ENCODE results near the gene MBTPS1.

MBTPS1 gene

DNA sequence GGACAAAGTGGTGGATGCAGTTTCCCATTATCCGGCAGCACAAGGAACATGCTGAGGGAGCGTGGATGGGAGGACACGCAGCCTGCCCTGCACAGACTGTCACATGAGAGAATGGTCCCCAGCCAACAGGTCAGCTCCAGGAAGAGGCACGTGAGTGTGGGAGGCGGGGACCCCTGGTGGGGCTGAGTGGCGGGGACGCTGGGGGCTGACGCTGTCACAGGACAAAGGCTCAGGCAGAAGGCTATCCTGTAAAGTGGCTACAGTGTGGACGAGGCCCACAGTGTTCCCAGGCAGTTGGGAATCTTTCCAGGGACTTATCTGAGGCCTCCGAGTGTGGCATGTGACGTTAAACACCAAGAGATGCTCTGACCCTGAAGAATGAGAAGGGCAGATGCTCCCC lies 30.4 kb downstream of the MBTPS1 start:
- peaks cover 7% of the 10 kb centered on the region; the same call in 1 of the 2 replicates for H3F3A ChIP-seq (ENCODE audit: insufficient read depth, low read length)
- peaks cover 66% of the 10 kb centered on the region for H3K4me1 ChIP-seq (ENCODE audit: insufficient read depth, low read length, severe bottlenecking)
- no peaks in the 10 kb centered on the region for H3K9me2 ChIP-seq (ENCODE audit: low read depth, low read length)
- H3K27ac ChIP-seq (ENCODE audit: low read depth, low read length, poor library complexity, severe bottlenecking): peak overlapping the region; percentile 96
- no peaks in the 10 kb centered on the region for H3K27me3 ChIP-seq (ENCODE audit: insufficient read depth, low read length)
- peaks cover 60% of the 10 kb centered on the region for H3K36me3 ChIP-seq (ENCODE audit: insufficient read depth, low read length)
- H3K9me3 ChIP-seq (ENCODE audit: low read length): no peaks in the 10 kb centered on the region
- peak overlapping the region; percentile 27 for H3K4me3 ChIP-seq (ENCODE audit: low read depth, low read length, poor library complexity, severe bottlenecking)
- no peaks in the 10 kb centered on the region for H3K79me2 ChIP-seq (ENCODE audit: insufficient read depth, low read length)
- peak overlapping the region; percentile 42; the same call in 1 of the 2 replicates for H3K4me2 ChIP-seq (ENCODE audit: low read length)
- H3K9ac ChIP-seq (ENCODE audit: low read length): peak overlapping the region; percentile 45
- H4K20me1 ChIP-seq (ENCODE audit: insufficient read depth, low read length): no peaks in the 10 kb centered on the region
- H2AFZ ChIP-seq (ENCODE audit: low read length): no peak overlapping the region
- TF ChIP-seq, protein P1, sequence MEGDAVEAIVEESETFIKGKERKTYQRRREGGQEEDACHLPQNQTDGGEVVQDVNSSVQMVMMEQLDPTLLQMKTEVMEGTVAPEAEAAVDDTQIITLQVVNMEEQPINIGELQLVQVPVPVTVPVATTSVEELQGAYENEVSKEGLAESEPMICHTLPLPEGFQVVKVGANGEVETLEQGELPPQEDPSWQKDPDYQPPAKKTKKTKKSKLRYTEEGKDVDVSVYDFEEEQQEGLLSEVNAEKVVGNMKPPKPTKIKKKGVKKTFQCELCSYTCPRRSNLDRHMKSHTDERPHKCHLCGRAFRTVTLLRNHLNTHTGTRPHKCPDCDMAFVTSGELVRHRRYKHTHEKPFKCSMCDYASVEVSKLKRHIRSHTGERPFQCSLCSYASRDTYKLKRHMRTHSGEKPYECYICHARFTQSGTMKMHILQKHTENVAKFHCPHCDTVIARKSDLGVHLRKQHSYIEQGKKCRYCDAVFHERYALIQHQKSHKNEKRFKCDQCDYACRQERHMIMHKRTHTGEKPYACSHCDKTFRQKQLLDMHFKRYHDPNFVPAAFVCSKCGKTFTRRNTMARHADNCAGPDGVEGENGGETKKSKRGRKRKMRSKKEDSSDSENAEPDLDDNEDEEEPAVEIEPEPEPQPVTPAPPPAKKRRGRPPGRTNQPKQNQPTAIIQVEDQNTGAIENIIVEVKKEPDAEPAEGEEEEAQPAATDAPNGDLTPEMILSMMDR (IDR thresholded peaks at IDR 0.05; ENCODE audit: low read length): no peak; the same call in 1 of the 2 replicates

DNA sequence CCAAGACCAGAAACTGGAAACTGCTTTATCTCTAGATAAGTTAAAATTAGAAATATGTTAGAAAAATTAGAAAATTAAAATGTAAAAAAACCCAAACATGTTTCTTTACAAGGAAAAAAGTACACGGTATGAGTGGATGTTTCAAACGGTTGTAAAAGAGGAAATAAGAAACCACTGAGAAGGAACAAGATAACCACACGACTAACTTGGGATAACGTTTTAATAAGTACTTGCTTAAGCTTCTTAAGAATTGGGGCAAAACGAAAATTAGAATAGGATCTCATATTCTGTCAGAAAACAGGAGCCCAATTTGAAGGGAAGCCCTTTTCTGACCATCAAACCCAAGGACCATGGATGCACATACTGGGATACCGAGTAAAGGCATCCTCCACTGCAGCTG lies 31.0 kb downstream of the MBTPS1 start:
- TF ChIP-seq, protein P1 (IDR thresholded peaks at IDR 0.05; ENCODE audit: low read length): no peak
- TF ChIP-seq EZH2 (IDR thresholded peaks at IDR 0.05; ENCODE audit: borderline replicate concordance, low read length): no peak
- Histone ChIP-seq H3K9me2 (ENCODE audit: low read depth, low read length) (no peaks in the 10 kb centered on the region), H3K27me3 (ENCODE audit: insufficient read depth, low read length) (no peaks in the 10 kb centered on the region), H3K36me3 (ENCODE audit: insufficient read depth, low read length) (peaks cover 65% of the 10 kb centered on the region), H3K4me3 (ENCODE audit: low read depth, low read length, poor library complexity, severe bottlenecking) (peak overlapping the region; percentile 27), H3K79me2 (ENCODE audit: insufficient read depth, low read length) (no peaks in the 10 kb centered on the region), H3K4me1 (ENCODE audit: insufficient read depth, low read length, severe bottlenecking) (peaks cover 61% of the 10 kb centered on the region), H2AFZ (ENCODE audit: low read length) (no peak overlapping the region), H4K20me1 (ENCODE audit: insufficient read depth, low read length) (no peaks in the 10 kb centered on the region), H3K4me2 (ENCODE audit: low read length) (peak overlapping the region; percentile 42), H3K9me3 (ENCODE audit: low read length) (no peaks in the 10 kb centered on the region), H3K9ac (ENCODE audit: low read length) (peak overlapping the region; percentile 45), H3F3A (ENCODE audit: insufficient read depth, low read length) (peaks cover 7% of the 10 kb centered on the region; the same call in 1 of the 2 replicates), H3K27ac (ENCODE audit: low read depth, low read length, poor library complexity, severe bottlenecking) (peak overlapping the region; percentile 96)

DNA sequence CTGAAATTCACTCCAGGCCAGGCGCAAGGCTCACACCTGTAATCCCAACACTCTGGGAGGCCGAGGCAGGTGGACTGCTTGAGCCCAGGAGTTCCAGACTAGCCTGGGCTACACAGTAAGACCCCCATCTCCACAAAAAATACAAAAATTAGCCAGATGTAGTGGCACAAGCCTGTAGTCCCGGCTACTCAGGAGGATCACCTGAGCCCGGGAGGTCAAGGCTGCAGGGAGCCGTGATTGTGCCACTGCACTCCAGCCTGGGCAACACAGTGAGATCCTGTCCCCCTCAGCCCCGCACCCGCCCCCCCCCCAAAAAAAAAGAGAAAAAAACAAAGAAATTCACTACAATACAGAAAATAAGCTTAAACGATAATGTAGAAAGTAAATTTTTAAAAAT lies 31.5 kb downstream of the MBTPS1 start:
- Histone ChIP-seq H3K9me3 (ENCODE audit: low read length) (no peaks in the 10 kb centered on the region), H3K27me3 (ENCODE audit: insufficient read depth, low read length) (no peaks in the 10 kb centered on the region), H3K9me2 (ENCODE audit: low read depth, low read length) (no peaks in the 10 kb centered on the region), H3K79me2 (ENCODE audit: insufficient read depth, low read length) (no peaks in the 10 kb centered on the region), H3K4me2 (ENCODE audit: low read length) (no peak overlapping the region; the same call in 1 of the 2 replicates), H3F3A (ENCODE audit: insufficient read depth, low read length) (peaks cover 7% of the 10 kb centered on the region; the same call in 1 of the 2 replicates), H3K4me1 (ENCODE audit: insufficient read depth, low read length, severe bottlenecking) (peaks cover 56% of the 10 kb centered on the region), H3K9ac (ENCODE audit: low read length) (no peak overlapping the region), H3K4me3 (ENCODE audit: low read depth, low read length, poor library complexity, severe bottlenecking) (no peak overlapping the region), H2AFZ (ENCODE audit: low read length) (no peak overlapping the region), H3K36me3 (ENCODE audit: insufficient read depth, low read length) (peaks cover 70% of the 10 kb centered on the region), H4K20me1 (ENCODE audit: insufficient read depth, low read length) (no peaks in the 10 kb centered on the region), H3K27ac (ENCODE audit: low read depth, low read length, poor library complexity, severe bottlenecking) (peak overlapping the region; percentile 96)
- no peak for TF ChIP-seq EZH2 (IDR thresholded peaks at IDR 0.05; ENCODE audit: borderline replicate concordance, low read length)
- TF ChIP-seq, protein P1 (IDR thresholded peaks at IDR 0.05; ENCODE audit: low read length): no peak

Data from OCI-LY1 (cell line).